Tibial nerve (tissue), 3 donors: ENCODE data around the gene FAM171A1.

Source experiments
- CTCF ChIP-seq, 5 experiments: fragments of 200-600 bp in 3 of 5; fragments of 450-650 bp in 2 of 5; sonication (generic) in 3 of 5; IDR thresholded peaks; one replicate each; pipeline ENCODE4 v1.5.1; 2016 to 2019; ENCODE audit warnings: antibody characterized with exemption in 5 of 5, mild to moderate bottlenecking in 3 of 5, moderate library complexity in 2 of 5
- POLR2A ChIP-seq, 2 donors: fragments of 450-650 bp; IDR thresholded peaks; one replicate each; pipeline ENCODE4 v1.6.1; 2017; ENCODE audit warnings: antibody characterized with exemption in 2 of 2, mild to moderate bottlenecking in 2 of 2, moderate library complexity in 2 of 2

- no peak for TF ChIP-seq POLR2A (IDR thresholded peaks at IDR 0.05)
- no peak for TF ChIP-seq CTCF (IDR thresholded peaks at IDR 0.05)
Observed at GRCh38 chr10:15223174-15223573, 147.9 kb downstream of the FAM171A1 start.
